ENCODE data around the gene CEP112. TPM values are rescaled to one million over a fixed set of nuclear protein-coding genes. Genes with fewer than 3 reads are reported as not detected.

CEP112 gene
- total and polyA plus RNA-seq, 2 of the 8 experiments (the other 6 are each of a cell fraction or from before 2014, with no cell fraction given), result 0.62 to 3.1 TPM

DNA sequence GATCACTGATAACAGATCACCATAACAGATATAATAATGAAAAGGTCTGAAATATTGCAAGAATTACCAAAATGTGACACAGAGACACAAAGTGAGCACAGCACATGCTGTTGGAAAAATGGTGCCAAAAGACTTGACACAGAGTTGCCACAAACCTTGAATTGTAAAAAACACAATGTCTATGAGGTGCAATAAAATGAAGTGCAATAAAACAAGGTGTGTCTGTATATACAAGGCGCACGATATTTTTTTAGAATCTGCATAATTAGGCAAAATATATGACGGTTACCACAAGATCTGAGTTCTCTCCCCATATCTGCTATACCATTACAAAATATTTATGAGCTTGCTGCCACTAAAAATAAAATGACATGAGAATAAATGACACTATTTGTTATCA lies 458.6 kb downstream of the CEP112 start:
- H3K27me3 ChIP-seq (replicated peaks in 1 of 4; ENCODE audit: control insufficient read depth in 3 of 4, extremely low read depth in 1 of 4, insufficient read depth in 3 of 4, low read length in 3 of 4), result no peaks in the 10 kb centered on the region
- H3K79me2 ChIP-seq (ENCODE audit: control insufficient read depth in 1 of 2, insufficient read depth in 2 of 2, low read length in 2 of 2), result no peaks in the 10 kb centered on the region
- TF ChIP-seq TAF1 (IDR thresholded peaks at IDR 0.05; ENCODE audit: low read depth, low read length), result no peak
- TF ChIP-seq EP300 (IDR thresholded peaks at IDR 0.05; ENCODE audit: borderline replicate concordance in 1 of 2, low read depth in 2 of 2, low read length in 2 of 2), result no peak
- TF ChIP-seq BCL11A (IDR thresholded peaks at IDR 0.05; ENCODE audit: low read depth in 2 of 2, low read length in 2 of 2), result no peak
- TF ChIP-seq SP4 (IDR thresholded peaks at IDR 0.05; ENCODE audit: low read length), result no peak
- no peak for TF ChIP-seq SUZ12 (IDR thresholded peaks at IDR 0.05; ENCODE audit: low read length)
- no peak for TF ChIP-seq CTBP2 (IDR thresholded peaks at IDR 0.05; ENCODE audit: borderline replicate concordance, insufficient read depth, insufficient read length, low read length)
- TF ChIP-seq, protein P1, sequence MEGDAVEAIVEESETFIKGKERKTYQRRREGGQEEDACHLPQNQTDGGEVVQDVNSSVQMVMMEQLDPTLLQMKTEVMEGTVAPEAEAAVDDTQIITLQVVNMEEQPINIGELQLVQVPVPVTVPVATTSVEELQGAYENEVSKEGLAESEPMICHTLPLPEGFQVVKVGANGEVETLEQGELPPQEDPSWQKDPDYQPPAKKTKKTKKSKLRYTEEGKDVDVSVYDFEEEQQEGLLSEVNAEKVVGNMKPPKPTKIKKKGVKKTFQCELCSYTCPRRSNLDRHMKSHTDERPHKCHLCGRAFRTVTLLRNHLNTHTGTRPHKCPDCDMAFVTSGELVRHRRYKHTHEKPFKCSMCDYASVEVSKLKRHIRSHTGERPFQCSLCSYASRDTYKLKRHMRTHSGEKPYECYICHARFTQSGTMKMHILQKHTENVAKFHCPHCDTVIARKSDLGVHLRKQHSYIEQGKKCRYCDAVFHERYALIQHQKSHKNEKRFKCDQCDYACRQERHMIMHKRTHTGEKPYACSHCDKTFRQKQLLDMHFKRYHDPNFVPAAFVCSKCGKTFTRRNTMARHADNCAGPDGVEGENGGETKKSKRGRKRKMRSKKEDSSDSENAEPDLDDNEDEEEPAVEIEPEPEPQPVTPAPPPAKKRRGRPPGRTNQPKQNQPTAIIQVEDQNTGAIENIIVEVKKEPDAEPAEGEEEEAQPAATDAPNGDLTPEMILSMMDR (IDR thresholded peaks at IDR 0.05; ENCODE audit: control extremely low read depth in 1 of 3, insufficient read depth in 1 of 3, low read depth in 1 of 3, low read length in 3 of 3), result no peak
- no peak for TF ChIP-seq SIN3A (conservative IDR thresholded peaks at IDR 0.05 in 1 of 2, IDR thresholded peaks at IDR 0.05 in 1 of 2; ENCODE audit: low read depth in 1 of 2, low read length in 2 of 2)
- TF ChIP-seq SP1 (IDR thresholded peaks at IDR 0.05; ENCODE audit: low read depth, low read length), result no peak
- no peak for TF ChIP-seq RNF2 (IDR thresholded peaks at IDR 0.05; ENCODE audit: borderline replicate concordance, low read depth, low read length, missing control alignments, poor library complexity, severe bottlenecking)
- H2AK5ac ChIP-seq (ENCODE audit: low read depth, low read length), result no peak overlapping the region
- H3K56ac ChIP-seq (replicated peaks; ENCODE audit: insufficient read length, low read depth, low read length), result no peak overlapping the region
- no peak overlapping the region for H2BK20ac ChIP-seq (ENCODE audit: low read length)
- H2AFZ ChIP-seq (ENCODE audit: low read length), result no peak overlapping the region
- H3K9ac ChIP-seq (replicated peaks in 1 of 4; ENCODE audit: extremely low read depth in 1 of 4, low read depth in 3 of 4, low read length in 3 of 4), result no peak overlapping the region
- no peak for DNase-seq (ENCODE audit: low read depth in 1 of 2, low spot score in 2 of 2)
- H3K27ac ChIP-seq (ENCODE audit: low read depth, low read length), result no peak overlapping the region
- H3K79me1 ChIP-seq (ENCODE audit: low read depth, low read length), result no peaks in the 10 kb centered on the region
- ChIA-PET CTCF (ENCODE audit: partially characterized antibody) (no interaction called here), POLR2A (ENCODE audit: partially characterized antibody) (no interaction called here)
- no peak overlapping the region for H2BK12ac ChIP-seq (ENCODE audit: low read depth, low read length)
- no peak overlapping the region for H3K18ac ChIP-seq (ENCODE audit: extremely low read depth, low read length)
- no peak overlapping the region for H3K23ac ChIP-seq (ENCODE audit: insufficient read length)
- H3K9me3 ChIP-seq (ENCODE audit: insufficient read depth in 2 of 2, low read depth in 1 of 2, low read length in 1 of 2), result no peaks in the 10 kb centered on the region
- no peak overlapping the region for H3K4ac ChIP-seq (replicated peaks; ENCODE audit: insufficient read length, low read depth, low read length)
- no peak overlapping the region for H4K8ac ChIP-seq (ENCODE audit: extremely low read depth, insufficient read depth, low read length)
- no peaks in the 10 kb centered on the region for H3K36me3 ChIP-seq (ENCODE audit: control insufficient read depth in 2 of 4, insufficient read depth in 4 of 4, low read length in 3 of 4)
- no peak overlapping the region for H2BK15ac ChIP-seq (ENCODE audit: low read length)
- no peak overlapping the region for H3K4me2 ChIP-seq (ENCODE audit: insufficient read depth in 1 of 2, low read depth in 2 of 2, low read length in 2 of 2)
- H4K5ac ChIP-seq (ENCODE audit: insufficient read length, low read depth, low read length), result no peak overlapping the region
- H2BK5ac ChIP-seq (ENCODE audit: low read depth, low read length), result no peak overlapping the region
- no peak overlapping the region for H4K91ac ChIP-seq (replicated peaks; ENCODE audit: insufficient read length, low read length)
- H2BK120ac ChIP-seq (replicated peaks; ENCODE audit: low read depth, low read length), result no peak overlapping the region
- peaks cover 0 to 3% (median 0%) of the 10 kb centered on the region in 4 experiments; a peak in 1 of 7 replicates for H3K4me1 ChIP-seq (replicated peaks in 1 of 4; ENCODE audit: control insufficient read depth in 3 of 4, insufficient read depth in 4 of 4, low read length in 3 of 4)
- no peak overlapping the region for H3K4me3 ChIP-seq (ENCODE audit: extremely low read depth in 1 of 4, insufficient read depth in 2 of 4, low read depth in 3 of 4, low read length in 4 of 4)
- no peaks in the 10 kb centered on the region for H4K20me1 ChIP-seq (replicated peaks in 1 of 2; ENCODE audit: control insufficient read depth in 1 of 2, insufficient read depth in 2 of 2, low read length in 2 of 2)
- 94% methylated on average over 3 of the region's 3 CpGs; no CpG with 5 or more reads in 1 of the 2 experiments for WGBS, 2 experiments (ENCODE audit: extremely low coverage in 1 of 2, insufficient coverage in 1 of 2, insufficient read length in 1 of 2, insufficient replicate concordance in 2 of 2, low coverage in 1 of 2, low lambda C conversion rate in 2 of 2, missing lambda C conversion rate in 1 of 2)
- no peak overlapping the region for H3K14ac ChIP-seq (ENCODE audit: insufficient read length)
- no peaks in the 10 kb centered on the region for H3K23me2 ChIP-seq (ENCODE audit: low read depth, low read length)
- FAIRE-seq, result no peak

Measured in H1 (cell line).